Right ventricle myocardium superior (tissue), 1 donor: ENCODE measurements around the gene CCNB3. TPM values are rescaled to one million over a fixed set of nuclear protein-coding genes. Genes with fewer than 3 reads are reported as not detected.
"Not testable (repeated sequence)": the region's sequence is repeated elsewhere in the genome, so short reads cannot be mapped to it uniquely, and the experiment has no call there.

Experiments used
- ATAC-seq: fragments of 200-7000 bp; cut with Tn5 transposase; one replicate; pipeline ENCODE4 v1.9.1; 2020; ENCODE audit warnings: mild to moderate bottlenecking; ENCODE audit not compliant: poor library complexity
- DNase-seq: peaks from one replicate; pipeline ENCODE4 v3.0.0-alpha.2; 2020
- intact Hi-C: fragments of 100-400 bp; cut with DNase I; formaldehyde crosslinking; loops from one replicate; pipeline ENCODE4 v1.11.2; 2022
- long read RNA-seq: library from polyadenylated mRNA; unstranded; transcript quantifications from one replicate; pipeline ENCODE4 v2.0.0, GENCODE V29; 2021
- total RNA-seq: library from RNA; stranded (reverse); fragmentation: NEBNext Ultra II Directional; extraction: Animal tissue kit (Norgen Biotek cat#: 25700); gene quantifications from one replicate; pipeline ENCODE4 v1.2.1, GENCODE V29; 2021
- donor health status: DM: no; HTN: yes; CAD: no; lungs with severe emphysema.

CCNB3 gene
- 0.11 TPM for total RNA-seq
- long read RNA-seq, result 0 reads

GRCh38 chrX:50204364-50204899 is at the start of gene CCNB3:
Gene CCNB3, plus strand, starts transcription at chrX:50204765. Its CDS starts 80,399 bp downstream, at chrX:50285164.
- ATAC-seq (peak; percentile 96), DNase-seq (peak; percentile 78)
- intact Hi-C loops, result no loop called here

GRCh38 chrX:50157545-50158135 is 46.9 kb upstream of the CCNB3 start:
- intact Hi-C loops, result no loop called here
- DNase-seq (no peak), ATAC-seq (no peak)

GRCh38 chrX:50158593-50158992 is 46.0 kb upstream of the CCNB3 start:
- ATAC-seq, result no peak
- no peak for DNase-seq
- intact Hi-C loops, result no loop called here

GRCh38 chrX:50161127-50161526 is 43.4 kb upstream of the CCNB3 start:
- intact Hi-C loops, result no loop called here

GRCh38 chrX:50165727-50166126 is 38.8 kb upstream of the CCNB3 start:
- ATAC-seq (no peak), DNase-seq (no peak)
- intact Hi-C loops, result no loop called here

More at GRCh38 chrX:50161127-50161526, 43.4 kb upstream of the CCNB3 start:
- DNase-seq (no peak), ATAC-seq (no peak)

GRCh38 chrX:50167366-50167765 is 37.2 kb upstream of the CCNB3 start:
- DNase-seq (no peak), ATAC-seq (no peak)
- intact Hi-C loops, result no loop called here

GRCh38 chrX:50168241-50168687 is 36.3 kb upstream of the CCNB3 start:
- intact Hi-C loops, result no loop called here
- ATAC-seq (no peak), DNase-seq (no peak)

GRCh38 chrX:50169717-50170116 is 34.8 kb upstream of the CCNB3 start:
- no peak for ATAC-seq
- no peak for DNase-seq
- intact Hi-C loops, result no loop called here

GRCh38 chrX:50180073-50180940 is 24.3 kb upstream of the CCNB3 start:
- intact Hi-C loops, result no loop called here
- no peak for DNase-seq
- no peak for ATAC-seq

- intact Hi-C loops, result no loop called here
- ATAC-seq (no peak), DNase-seq (no peak)
Measured at GRCh38 chrX:50183891-50184290, 20.7 kb upstream of the CCNB3 start.

- intact Hi-C loops, result no loop called here
- DNase-seq (no peak), ATAC-seq (no peak)
Measured at GRCh38 chrX:50188859-50189600, 15.5 kb upstream of the CCNB3 start.

- ATAC-seq, result no peak
- intact Hi-C loops, result no loop called here
- no peak for DNase-seq
Measured at GRCh38 chrX:50198348-50198747, 6.2 kb upstream of the CCNB3 start.

- intact Hi-C loops, result no loop called here
- DNase-seq, result no peak
Measured at GRCh38 chrX:50200907-50201306, 3.7 kb upstream of the CCNB3 start, which contains the start of gene AKAP4. Gene AKAP4, minus strand, starts transcription at chrX:50201007. Its CDS starts 118 bp downstream, at chrX:50200889.

GRCh38 chrX:50202539-50202938 is 2.0 kb upstream of the CCNB3 start:
- intact Hi-C loops, result no loop called here
- DNase-seq (no peak), ATAC-seq (no peak)

More at GRCh38 chrX:50200907-50201306, 3.7 kb upstream of the CCNB3 start, which contains the start of gene AKAP4:
- no peak for ATAC-seq

- ATAC-seq, result no peak
- no peak for DNase-seq
- intact Hi-C loops, result no loop called here
Measured at GRCh38 chrX:50206753-50207152, 2.2 kb downstream of the CCNB3 start.

GRCh38 chrX:50211510-50211909 is 6.9 kb downstream of the CCNB3 start:
- no peak for DNase-seq
- ATAC-seq, result no peak
- intact Hi-C loops, result no loop called here

GRCh38 chrX:50281253-50281652 is 76.7 kb downstream of the CCNB3 start:
- no peak for ATAC-seq
- intact Hi-C loops, result no loop called here
- DNase-seq, result no peak

- ATAC-seq, result no peak
- no peak for DNase-seq
- intact Hi-C loops, result no loop called here
Measured at GRCh38 chrX:50327235-50327634, 122.7 kb downstream of the CCNB3 start.

- intact Hi-C loops, ATAC-seq, DNase-seq: not testable (repeated sequence)
Measured at GRCh38 chrX:50332668-50333067, 128.1 kb downstream of the CCNB3 start.
